Activated T-cell treated with anti-CD3 and anti-CD28 coated beads, Interleukin-2, amount 50 U/mL, for 1 hour (primary cell): ENCODE data around the gene CDC42BPG.

Experiments used
- DNase-seq: peaks from one replicate; pipeline ENCODE4 v3.0.0-alpha.2; 2020

The CDC42BPG gene

GRCh38 chr11:64863391-64864060 lies 19.1 kb upstream of the CDC42BPG start:
- DNase-seq: no peak

DNA sequence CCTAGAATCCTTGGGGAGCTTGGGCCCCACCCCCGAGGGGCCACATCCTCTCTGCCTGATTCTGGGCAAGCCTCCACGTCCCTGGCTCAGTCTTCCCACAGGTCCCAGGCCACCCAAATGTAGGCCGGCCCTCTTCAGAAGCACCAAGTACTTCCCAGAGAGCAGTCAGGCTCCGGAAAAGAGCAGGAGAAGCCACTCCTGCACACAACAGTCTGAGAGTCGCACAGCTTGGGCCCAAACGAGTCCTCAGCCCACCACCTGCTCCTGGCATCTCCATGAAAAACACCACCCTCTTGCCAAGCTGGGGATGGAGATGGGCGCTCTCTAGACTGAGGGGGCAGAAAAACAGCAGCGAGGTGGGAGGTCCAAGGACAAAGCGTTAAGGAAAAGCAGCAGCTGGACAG lies 18.5 kb upstream of the CDC42BPG start:
- no peak for DNase-seq

GRCh38 chr11:64861227-64861975 lies 16.9 kb upstream of the CDC42BPG start:
- DNase-seq: no peak

DNA sequence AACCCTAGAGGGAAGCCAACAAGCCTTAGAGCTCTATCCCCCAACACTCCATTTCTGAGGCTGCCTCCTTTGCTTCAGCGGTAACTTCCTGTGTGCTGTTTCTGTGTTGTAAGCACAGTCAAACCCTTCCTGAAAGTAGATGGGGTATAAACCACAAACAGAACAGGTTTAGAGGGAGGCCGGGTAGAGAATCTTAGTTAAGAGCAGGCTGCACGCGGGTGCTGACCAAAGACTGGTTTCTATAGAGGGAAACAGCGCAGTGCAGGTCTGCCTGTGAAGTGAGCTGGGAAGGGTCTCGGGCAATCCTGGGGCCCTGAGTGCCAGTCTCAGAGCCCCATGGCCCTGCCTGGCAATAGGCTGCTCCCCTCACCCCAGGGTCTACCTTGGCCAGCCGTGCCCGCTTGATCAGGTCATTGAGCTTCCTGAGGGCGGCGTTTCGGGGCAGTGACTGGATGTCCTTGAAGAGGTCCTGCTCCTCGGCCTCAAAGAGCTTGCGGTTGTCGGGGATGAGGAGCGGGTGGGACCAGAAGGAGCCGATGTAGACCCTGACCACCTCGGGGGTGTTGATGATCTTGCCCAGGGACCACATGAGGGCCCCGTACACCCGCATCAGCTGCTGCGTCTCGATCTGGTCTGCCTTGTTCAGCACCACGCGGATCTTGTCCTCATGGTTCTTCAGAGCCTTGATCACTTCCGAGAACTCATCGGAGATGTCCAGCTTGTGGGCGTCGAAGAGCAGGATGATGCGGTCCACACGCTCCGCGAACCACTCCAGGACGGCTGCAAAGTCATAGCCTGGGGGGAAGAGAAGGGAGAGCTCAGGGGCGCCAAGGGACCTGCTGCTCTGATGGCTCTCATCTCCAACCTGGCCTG lies 15.3 kb upstream of the CDC42BPG start:
- peak; percentile 58 for DNase-seq

GRCh38 chr11:64858467-64859263 lies 14.2 kb upstream of the CDC42BPG start:
- peak; percentile 64 for DNase-seq

DNA sequence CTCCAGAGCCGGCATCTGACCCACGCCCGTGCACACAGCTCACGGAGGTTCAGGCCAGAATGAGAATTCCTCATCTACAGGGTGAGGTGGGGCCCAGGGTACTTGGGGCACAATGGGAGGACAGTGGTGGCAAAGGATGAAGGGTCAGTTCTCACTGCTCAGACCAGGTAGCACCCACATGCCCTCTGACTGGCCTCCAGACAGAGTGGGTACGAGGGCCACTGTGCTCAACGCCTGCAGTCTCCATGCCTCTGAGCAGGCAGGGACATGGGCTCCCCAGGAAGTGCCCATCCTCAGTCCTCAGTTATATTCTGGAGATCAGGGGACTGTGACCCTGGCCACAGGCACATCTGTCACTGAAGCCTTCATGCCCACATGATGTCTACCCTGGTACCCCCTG lies 13.0 kb upstream of the CDC42BPG start:
- no peak for DNase-seq

DNA sequence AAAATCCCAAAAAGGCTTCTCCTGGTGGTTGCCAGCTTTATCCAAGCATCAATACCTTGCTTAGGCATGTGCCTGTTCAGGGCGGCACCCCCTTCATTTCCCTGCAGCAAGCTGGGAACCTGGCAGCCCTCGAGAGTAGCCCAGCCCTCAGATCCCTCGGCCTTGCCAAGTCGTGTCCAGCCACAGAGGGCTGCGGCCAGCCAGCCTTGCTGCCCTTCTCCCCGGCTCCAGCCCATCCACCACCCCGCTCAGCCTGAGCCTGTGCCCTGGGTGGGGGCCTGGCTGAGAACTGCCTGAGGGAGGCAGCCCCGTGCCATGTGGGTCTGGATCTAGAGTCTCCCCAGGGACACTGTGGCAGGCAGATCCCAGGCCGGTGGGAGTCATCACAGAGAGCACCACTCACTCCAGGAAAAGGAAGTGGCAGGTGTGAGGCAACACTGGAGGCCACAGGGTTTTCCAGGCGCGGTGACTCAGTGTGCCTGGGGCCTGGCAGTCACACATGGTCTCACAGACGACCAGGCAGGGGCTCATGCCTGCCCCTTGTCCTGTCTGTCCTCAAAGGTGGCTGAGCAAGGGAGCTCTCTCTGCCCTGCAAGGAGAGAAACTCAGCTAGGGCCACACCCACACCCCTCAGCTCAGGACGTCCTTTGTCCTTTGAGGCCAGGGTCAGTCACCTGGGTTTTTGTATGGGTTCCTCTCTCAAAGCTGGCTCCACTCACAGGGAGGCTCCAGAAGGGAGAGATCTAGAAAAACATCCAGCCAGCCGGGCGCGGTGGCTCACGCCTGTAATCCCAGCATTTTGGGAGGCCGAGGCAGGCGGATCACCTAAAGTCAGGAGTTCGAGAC lies 12.2 kb upstream of the CDC42BPG start:
- DNase-seq: peak; percentile 50

DNA sequence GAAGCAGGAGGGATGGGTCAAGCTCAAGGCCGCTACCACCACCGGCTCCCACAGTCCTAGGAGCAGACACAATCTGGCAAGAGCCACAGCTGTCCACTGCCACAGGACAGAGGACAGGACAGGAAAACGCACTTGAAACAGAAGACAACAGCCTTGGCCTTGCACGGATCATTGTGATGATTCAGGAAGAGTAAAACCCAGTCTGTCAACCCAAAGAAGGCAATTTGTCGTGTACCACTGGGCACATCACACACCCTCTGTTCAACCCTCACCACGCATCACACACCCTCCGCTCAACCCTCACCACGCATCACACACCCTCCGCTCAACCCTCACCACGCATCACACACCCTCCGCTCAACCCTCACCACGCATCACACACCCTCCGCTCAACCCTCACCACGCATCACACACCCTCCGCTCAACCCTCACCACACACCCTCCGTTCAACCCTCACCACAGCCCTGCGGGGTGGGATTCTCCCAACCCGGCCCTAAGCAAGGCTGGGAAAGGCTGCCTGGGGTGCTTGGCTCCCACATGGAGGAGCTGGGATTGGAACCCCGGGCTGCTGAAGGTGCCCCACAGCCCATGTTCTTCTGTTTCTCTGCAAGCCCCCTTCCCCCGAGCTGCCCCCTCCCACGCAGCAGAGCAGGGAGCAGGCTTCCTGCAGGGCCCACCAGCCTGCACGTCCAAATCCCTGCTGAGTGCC lies 11.3 kb upstream of the CDC42BPG start:
- no peak for DNase-seq

DNA sequence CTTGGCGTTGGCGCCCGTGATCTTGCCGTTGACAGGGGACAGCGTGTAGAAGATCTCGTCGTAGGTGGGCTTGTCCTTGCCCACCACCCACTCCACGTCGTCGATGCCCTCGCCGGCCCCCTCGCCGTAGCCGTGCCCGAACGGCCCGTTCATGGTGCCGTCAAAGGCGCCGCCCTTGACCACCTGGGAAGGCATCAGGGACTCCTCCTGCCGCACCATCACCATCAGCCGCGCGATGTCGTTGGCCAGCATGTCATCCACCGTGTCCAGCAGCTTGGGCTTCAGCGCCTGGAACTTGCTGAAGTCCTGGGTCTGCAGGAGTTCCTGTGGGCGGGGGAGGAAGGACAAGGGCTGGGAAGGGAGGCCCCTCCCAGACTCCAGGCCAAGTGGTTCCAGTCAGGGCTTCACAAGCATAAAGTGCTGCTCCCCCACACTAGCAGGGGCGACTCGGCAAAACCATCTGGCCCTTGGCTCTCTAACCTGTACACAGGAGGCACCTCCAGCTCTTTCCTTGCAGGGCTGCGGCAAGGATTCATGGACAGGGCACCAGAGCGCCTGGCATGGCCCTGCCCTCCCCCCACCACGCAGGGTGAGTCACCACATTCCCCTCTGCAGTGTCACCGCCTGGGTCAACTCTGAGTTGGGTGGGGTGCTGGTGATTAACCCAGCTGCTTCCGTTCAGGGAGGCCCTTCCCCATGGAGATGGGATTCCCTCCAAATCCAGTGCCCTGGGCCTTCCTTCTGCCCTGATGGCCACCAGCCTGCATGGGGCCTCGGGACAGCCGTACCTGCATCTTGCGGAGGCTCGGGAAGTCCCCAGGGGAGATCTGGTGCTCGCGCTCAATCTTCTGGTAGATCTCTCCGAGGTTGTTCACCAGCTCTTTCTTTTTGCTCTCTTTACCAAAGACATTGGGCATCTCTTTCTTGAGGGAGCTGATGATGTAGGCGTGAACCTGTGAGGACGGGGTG lies 10.4 kb upstream of the CDC42BPG start:
- peak; percentile 65 for DNase-seq

DNA sequence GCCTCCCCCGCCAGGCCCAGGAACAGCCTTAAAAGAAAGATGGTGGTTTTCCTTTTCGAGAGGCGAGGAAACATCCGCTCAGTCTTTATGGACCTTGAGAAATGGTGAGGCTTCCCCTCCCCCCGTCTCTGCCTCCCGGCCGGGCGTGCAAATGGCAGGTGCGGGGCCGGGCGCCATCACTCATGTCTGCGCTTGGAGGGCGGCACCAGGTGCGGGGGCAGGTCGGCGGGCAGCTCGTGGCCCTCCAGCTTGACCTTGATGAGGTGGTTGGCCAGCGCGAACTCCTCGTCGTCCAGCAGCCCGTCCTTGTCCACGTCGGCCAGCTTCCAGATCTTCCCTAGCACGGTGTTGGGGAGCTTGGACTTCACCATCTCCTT lies 9.7 kb upstream of the CDC42BPG start:
- DNase-seq: no peak

- DNase-seq: no peak
These were observed 9.3 kb upstream of the CDC42BPG start for GRCh38 chr11:64853709-64854108.

GRCh38 chr11:64852804-64853509 lies 8.5 kb upstream of the CDC42BPG start:
- no peak for DNase-seq

- DNase-seq: no peak
These were observed 7.4 kb upstream of the CDC42BPG start for GRCh38 chr11:64851831-64852351.

DNA sequence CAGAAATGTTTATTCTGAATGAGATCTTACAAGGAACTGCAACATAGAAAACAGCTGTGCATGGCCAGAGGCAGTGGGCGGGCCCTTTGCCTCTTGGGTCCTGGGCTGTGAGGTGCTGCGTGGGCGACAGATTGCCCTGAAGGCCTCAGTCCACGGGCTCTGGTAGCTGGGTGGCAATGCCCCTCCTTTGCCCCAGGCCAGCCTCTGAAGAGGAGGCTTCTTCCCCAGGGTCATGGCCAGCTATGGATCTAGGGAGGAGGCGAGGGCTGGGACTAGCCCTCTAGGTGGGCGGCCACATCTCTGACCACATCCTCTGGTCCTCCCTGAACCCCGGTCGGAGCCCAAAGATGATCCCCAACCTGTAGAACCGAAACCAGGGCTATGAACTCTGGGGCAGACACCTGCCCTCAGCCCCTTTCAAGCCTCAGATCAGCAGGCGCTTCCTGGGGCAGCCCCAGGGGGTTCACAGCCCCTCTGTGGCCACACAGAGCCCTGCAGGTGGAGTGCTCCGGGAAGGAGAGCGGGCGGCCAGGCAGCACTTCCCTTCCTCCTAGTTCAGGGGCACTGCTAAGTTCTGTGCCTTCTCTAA lies 6.6 kb upstream of the CDC42BPG start:
- DNase-seq: peak; percentile 50

DNA sequence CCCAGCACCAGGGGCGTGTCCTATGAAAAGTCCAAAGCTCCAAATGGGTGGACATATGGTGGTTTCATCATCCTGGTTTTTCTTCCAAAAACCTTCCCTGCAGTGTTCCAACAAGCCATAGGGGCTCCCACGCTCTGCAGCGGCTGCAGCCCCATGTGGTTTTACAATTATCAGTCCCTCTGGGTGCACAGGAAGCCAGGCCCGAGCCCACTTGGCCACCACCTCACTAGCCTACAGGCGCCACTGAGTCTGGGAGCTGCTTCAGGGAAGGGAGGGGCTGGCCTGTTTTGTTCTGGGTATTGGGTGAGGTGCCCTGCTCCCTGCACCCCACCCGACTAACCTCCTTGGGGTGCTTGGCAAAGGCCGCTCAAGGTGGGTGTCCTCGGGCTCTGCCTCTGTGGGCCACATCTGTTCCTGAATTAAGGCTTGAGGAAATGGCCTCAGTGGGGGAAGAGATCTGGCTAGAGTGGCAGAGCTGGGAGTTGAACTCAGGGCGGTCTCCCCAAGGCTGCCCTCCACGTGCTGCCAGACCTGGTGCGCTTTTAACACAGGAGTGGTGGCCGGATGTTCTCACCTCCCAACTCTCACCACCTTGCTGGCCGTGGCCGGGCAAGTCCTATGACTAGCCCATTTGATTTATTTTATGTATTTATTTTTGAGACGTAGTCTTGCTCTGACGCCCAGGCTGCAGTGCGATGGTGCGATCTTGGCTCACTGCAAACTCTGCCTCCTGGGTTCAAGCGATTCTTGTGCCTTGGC lies 5.3 kb upstream of the CDC42BPG start:
- DNase-seq: no peak

DNA sequence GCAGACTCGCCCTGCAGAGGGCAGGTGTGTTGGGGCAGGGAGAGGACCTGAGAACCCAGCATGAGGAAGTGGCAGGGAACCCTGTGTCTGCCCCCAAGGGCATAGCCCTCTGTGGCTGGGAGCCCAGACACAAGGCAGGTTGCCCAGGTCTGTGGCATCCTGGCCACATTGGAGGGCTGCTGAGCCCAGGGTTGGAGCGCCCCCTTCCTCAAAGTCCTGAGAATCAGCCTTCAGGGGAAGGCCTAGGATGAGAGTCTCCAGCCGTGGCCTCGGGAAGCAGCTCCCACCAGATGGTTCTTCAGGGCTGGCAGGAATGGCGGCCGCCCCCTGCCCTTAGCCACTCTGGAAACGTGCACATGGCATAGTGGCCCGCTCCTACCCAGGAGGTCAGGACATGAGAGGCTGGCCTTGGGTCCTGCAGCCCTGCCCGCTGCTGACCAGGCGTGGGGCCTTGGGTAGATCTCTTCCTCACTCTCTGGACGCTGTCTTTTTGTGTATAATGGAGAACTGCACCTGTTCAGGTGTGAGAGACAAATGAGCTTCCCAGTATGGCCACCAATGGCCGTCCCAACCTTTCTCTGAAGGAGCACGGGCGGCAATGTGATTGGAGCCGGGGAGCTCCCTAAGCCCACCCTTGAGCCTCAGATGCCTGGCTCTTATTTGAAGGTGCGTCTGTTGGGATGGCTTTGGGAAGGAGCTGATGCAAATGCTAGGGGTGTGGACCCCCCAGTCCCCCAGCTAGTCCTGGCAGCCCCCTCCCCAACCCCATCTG lies 4.6 kb upstream of the CDC42BPG start:
- no peak for DNase-seq
